DMS153 treated with DMSO at 0.1 percent for 48 hours (cell line): ENCODE data around the gene OR56A5.

Experiments
- DNase-seq: peaks from one replicate; lab custom pipeline; 2025; ENCODE audit not compliant: unreplicated experiment; lab: John Stamatoyannopoulos, UW

Gene OR56A5

GRCh38 chr11:5933116-5933515, 35.2 kb downstream of the OR56A5 start:
- DNase-seq = no peak

GRCh38 chr11:5932671-5933070, 35.6 kb downstream of the OR56A5 start:
- DNase-seq = no peak

GRCh38 chr11:5931061-5931460, 37.2 kb downstream of the OR56A5 start:
- no peak for DNase-seq

DNA sequence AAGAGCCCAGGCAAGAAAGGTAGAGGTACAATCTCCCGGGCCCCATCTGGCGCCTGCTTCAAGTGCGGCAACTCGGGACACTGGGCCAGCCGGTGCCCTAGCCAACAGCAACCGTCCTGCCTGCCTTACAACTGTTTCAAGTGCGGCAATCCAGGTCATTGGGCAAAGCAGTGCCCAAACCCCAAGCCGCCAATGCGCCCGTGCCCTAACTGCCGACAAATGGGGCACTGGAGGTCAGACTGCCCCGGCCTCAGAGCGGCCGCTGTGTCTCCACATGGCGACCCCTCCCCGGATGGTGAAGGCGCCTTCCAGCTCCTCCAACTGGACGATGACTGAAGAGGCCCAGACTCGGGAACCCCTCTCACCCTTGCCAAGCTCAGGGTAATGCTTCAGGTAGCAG, 37.7 kb downstream of the OR56A5 start:
- DNase-seq = no peak

GRCh38 chr11:5929571-5930368, 38.5 kb downstream of the OR56A5 start:
- no peak for DNase-seq

DNA sequence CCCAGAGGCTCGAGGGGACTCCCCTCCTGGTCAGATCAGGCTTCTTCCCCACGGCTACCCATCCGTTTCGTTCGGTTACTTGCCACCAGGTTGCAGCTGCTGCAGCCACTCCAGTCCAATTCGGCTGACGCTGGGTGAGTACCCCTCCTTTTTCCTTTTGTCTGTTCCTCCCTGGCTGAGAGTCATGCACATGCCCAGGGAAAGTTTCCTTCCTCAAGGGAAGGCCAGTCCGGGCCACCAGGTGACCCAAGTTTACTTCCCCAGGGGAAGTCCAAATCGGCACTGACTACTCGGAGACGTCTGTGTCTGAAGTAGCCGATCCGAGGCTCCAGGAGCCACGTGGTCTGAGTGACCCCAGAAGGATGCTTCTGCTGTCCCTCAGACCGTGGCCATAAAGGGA, 39.5 kb downstream of the OR56A5 start:
- no peak for DNase-seq

- no peak for DNase-seq
Measured at GRCh38 chr11:5928271-5928670, 40.0 kb downstream of the OR56A5 start.

- DNase-seq = no peak
Measured at GRCh38 chr11:5923794-5924193, 44.5 kb downstream of the OR56A5 start.

- no peak for DNase-seq
Measured at GRCh38 chr11:5923427-5923776, 44.9 kb downstream of the OR56A5 start.

- no peak for DNase-seq
Measured at GRCh38 chr11:5922749-5923426, 45.4 kb downstream of the OR56A5 start.
